GM12892 (cell line): ENCODE measurements around the gene BCL2L11.

ENCODE experiments used
- POLR2A ChIP-seq: IDR thresholded peaks from 2 replicates; pipeline ENCODE4 v1.6.1; 2011; ENCODE audit warnings: low read depth, low read length, control low read depth
- POLR2AphosphoS5 ChIP-seq: IDR thresholded peaks from 2 replicates; pipeline ENCODE4 v1.6.1; 2011; ENCODE audit warnings: low read depth, low read length, control low read depth
- TAF1 ChIP-seq: IDR thresholded peaks from 2 replicates; pipeline ENCODE4 v1.6.1; 2011; ENCODE audit warnings: low read depth, mild to moderate bottlenecking, control low read depth, low read length, borderline replicate concordance

DNA sequence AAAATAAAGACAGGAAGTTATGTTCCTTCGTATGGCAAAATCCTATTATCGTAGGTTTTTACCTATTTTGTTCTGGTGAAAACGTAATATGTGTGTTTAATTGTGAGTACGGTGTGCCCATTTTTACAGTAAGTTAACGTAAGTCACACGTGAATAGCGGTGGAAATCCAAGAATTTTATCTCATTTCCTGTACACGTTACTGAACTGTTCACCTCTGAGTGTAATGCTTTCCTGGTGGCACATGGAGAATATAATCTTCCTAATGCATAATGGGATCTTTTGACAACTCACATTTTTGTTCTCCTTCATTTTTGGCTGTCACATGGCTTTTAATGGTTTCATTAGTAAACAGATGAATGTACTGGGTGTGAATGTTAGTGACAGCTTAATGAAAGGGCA is 28.2 kb downstream of the BCL2L11 start:
- TF ChIP-seq TAF1 = no peak
- no peak for TF ChIP-seq POLR2A
- TF ChIP-seq POLR2AphosphoS5 = no peak
